GM06990 (cell line): Measurements from ENCODE around the gene COL9A3.

Source experiments
- DNase-seq: peaks from one replicate; pipeline ENCODE4 v3.0.0-alpha.2; 2011; ENCODE audit not compliant: insufficient read length; ENCODE audit errors: extremely low read depth
- H3K27me3 ChIP-seq: replicated peaks from 2 replicates; pipeline ENCODE4 v1.6.0; 2011; ENCODE audit warnings: low read length; ENCODE audit not compliant: control insufficient read depth, insufficient read depth
- H3K36me3 ChIP-seq: 2 replicates; pipeline ENCODE4 v1.5.1; 2011; ENCODE audit warnings: low read length; ENCODE audit not compliant: control insufficient read depth, insufficient read depth
- H3K4me3 ChIP-seq: replicated peaks from 2 replicates; pipeline ENCODE4 v1.5.1; 2011; ENCODE audit warnings: low read depth, mild to moderate bottlenecking, control low read depth, low read length
- CTCF ChIP-seq: IDR thresholded peaks from 2 replicates; pipeline ENCODE4 v1.5.1; 2011; ENCODE audit warnings: low read length, control low read depth, mild to moderate bottlenecking, inconsistent platforms; ENCODE audit not compliant: insufficient read depth, poor library complexity, severe bottlenecking

COL9A3 gene

GRCh38 chr20:62836967-62837490 lies 20.2 kb downstream of the COL9A3 start:
- no peak for DNase-seq
- no peak overlapping the region for H3K4me3 ChIP-seq
- H3K27me3 ChIP-seq, result no peaks in the 10 kb centered on the region
- no peaks in the 10 kb centered on the region for H3K36me3 ChIP-seq
- no peak for TF ChIP-seq CTCF

- DNase-seq, result no peak
- TF ChIP-seq CTCF, result no peak
- Histone ChIP-seq H3K4me3 (no peak overlapping the region), H3K36me3 (no peaks in the 10 kb centered on the region), H3K27me3 (no peaks in the 10 kb centered on the region)
Observed at GRCh38 chr20:62837790-62838127, 20.9 kb downstream of the COL9A3 start.

GRCh38 chr20:62838128-62838891 lies 21.5 kb downstream of the COL9A3 start:
- Histone ChIP-seq H3K36me3 (no peaks in the 10 kb centered on the region), H3K27me3 (no peaks in the 10 kb centered on the region), H3K4me3 (no peak overlapping the region)
- no peak for DNase-seq
- no peak for TF ChIP-seq CTCF

GRCh38 chr20:62839261-62839660 lies 22.4 kb downstream of the COL9A3 start:
- Histone ChIP-seq H3K27me3 (no peaks in the 10 kb centered on the region), H3K4me3 (no peak overlapping the region), H3K36me3 (no peaks in the 10 kb centered on the region)
- no peak for TF ChIP-seq CTCF
- DNase-seq, result no peak

GRCh38 chr20:62839816-62840215 lies 23.0 kb downstream of the COL9A3 start:
- DNase-seq, result no peak
- Histone ChIP-seq H3K27me3 (no peaks in the 10 kb centered on the region), H3K4me3 (no peak overlapping the region), H3K36me3 (no peaks in the 10 kb centered on the region)
- no peak for TF ChIP-seq CTCF
